Measurements from ENCODE around the gene VRK3.
"Not testable (repeated sequence)": the region's sequence is repeated elsewhere in the genome, so short reads cannot be mapped to it uniquely, and the experiment has no call there.

VRK3 gene

DNA sequence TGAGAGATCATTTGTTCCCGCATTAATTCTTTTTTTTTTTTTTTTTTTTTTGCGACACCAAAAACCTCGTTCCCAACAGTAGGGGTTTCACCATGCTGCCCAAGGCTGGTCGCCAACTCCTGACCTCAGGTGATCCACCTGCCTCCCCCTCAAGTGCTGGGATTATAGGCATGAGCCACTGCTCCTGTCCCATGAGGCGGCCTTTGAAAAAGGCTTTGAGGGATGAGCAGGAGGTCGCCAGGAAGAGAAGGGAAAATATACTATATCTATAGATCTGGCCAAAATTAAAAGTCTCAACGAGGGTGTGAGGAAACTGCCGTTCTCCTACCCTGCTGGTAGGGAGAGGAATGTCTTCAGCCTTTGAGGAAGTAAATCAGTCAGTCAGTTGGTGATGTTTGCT is 26.8 kb upstream of the VRK3 start:
- no peaks in the 10 kb centered on the region for H3K79me2 ChIP-seq (ENCODE audit: insufficient read depth, low read length)
- H3K9me2 ChIP-seq (replicated peaks; ENCODE audit: low read depth, low read length), result no peaks in the 10 kb centered on the region
- H3F3A ChIP-seq (ENCODE audit: low read depth), result no peaks in the 10 kb centered on the region
- H3K27me3 ChIP-seq (ENCODE audit: insufficient read depth, low read length, poor library complexity, severe bottlenecking), result no peaks in the 10 kb centered on the region
- H3K36me3 ChIP-seq (ENCODE audit: insufficient read depth, low read length), result peaks cover 11% of the 10 kb centered on the region; the same call in 1 of the 2 replicates
- no peak overlapping the region for H3K9ac ChIP-seq (ENCODE audit: low read depth, low read length, poor library complexity, severe bottlenecking)
- no peaks in the 10 kb centered on the region for H3K9me3 ChIP-seq (ENCODE audit: insufficient read depth, low read depth, low read length)
- no peaks in the 10 kb centered on the region for H4K20me1 ChIP-seq (ENCODE audit: insufficient read depth, low read length, poor library complexity, severe bottlenecking)
- no peak overlapping the region for H2AFZ ChIP-seq (ENCODE audit: low read length)
- no peak for TF ChIP-seq EZH2phosphoT487 (IDR thresholded peaks at IDR 0.05; ENCODE audit: borderline replicate concordance)
- TF ChIP-seq, protein P1, sequence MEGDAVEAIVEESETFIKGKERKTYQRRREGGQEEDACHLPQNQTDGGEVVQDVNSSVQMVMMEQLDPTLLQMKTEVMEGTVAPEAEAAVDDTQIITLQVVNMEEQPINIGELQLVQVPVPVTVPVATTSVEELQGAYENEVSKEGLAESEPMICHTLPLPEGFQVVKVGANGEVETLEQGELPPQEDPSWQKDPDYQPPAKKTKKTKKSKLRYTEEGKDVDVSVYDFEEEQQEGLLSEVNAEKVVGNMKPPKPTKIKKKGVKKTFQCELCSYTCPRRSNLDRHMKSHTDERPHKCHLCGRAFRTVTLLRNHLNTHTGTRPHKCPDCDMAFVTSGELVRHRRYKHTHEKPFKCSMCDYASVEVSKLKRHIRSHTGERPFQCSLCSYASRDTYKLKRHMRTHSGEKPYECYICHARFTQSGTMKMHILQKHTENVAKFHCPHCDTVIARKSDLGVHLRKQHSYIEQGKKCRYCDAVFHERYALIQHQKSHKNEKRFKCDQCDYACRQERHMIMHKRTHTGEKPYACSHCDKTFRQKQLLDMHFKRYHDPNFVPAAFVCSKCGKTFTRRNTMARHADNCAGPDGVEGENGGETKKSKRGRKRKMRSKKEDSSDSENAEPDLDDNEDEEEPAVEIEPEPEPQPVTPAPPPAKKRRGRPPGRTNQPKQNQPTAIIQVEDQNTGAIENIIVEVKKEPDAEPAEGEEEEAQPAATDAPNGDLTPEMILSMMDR (conservative IDR thresholded peaks at IDR 0.05; ENCODE audit: low read length), result no peak
- no peak overlapping the region for H3K4me3 ChIP-seq (ENCODE audit: low read length, poor library complexity, severe bottlenecking)
- no peak overlapping the region for H3K4me2 ChIP-seq (ENCODE audit: low read depth, low read length, poor library complexity, severe bottlenecking)
- no peaks in the 10 kb centered on the region for H3K4me1 ChIP-seq (ENCODE audit: insufficient read depth, low read length, poor library complexity, severe bottlenecking)

DNA sequence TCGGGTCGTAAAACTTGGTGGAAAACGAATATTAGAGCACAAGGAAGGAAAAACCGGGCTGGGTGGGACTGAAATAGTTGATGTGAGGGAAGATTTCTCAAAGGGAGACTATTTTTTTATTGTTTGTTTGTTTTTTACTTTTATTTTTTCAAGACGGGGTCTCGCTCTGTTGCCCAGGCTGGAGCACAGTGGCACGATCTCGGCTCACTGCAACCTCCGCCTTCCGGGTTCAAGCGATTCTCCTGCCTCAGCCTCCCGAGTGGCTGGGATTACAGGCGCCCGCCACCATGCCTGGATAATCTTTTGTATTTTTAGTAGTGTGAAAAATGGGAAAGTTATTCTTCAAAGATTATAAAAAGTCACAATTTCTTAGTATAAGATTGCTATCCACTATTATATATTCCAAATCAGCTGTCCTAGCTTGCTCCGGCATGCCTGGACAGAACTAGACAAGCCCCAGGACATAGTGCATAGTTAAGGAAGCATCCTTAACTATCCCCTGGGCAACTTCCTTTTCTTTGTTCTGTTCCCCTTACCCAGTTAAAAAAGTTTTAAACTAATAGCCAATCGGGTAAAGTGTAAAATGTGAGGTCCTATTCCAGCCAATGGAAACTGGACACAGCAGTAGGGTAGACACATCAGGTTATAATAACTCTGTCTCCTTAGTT is 26.2 kb upstream of the VRK3 start:
- H3K9me2 ChIP-seq (replicated peaks; ENCODE audit: low read depth, low read length); H3K4me2 ChIP-seq (ENCODE audit: low read depth, low read length, poor library complexity, severe bottlenecking); H2AFZ ChIP-seq (ENCODE audit: low read length); H3K4me3 ChIP-seq (ENCODE audit: low read length, poor library complexity, severe bottlenecking); H3K9ac ChIP-seq (ENCODE audit: low read depth, low read length, poor library complexity, severe bottlenecking); H3K4me1 ChIP-seq (ENCODE audit: insufficient read depth, low read length, poor library complexity, severe bottlenecking); H3F3A ChIP-seq (ENCODE audit: low read depth); H3K9me3 ChIP-seq (ENCODE audit: insufficient read depth, low read depth, low read length); H3K27me3 ChIP-seq (ENCODE audit: insufficient read depth, low read length, poor library complexity, severe bottlenecking); H3K79me2 ChIP-seq (ENCODE audit: insufficient read depth, low read length); H4K20me1 ChIP-seq (ENCODE audit: insufficient read depth, low read length, poor library complexity, severe bottlenecking): not testable (repeated sequence)
- H3K36me3 ChIP-seq (ENCODE audit: insufficient read depth, low read length), result peaks cover 16% of the 10 kb centered on the region; the same call in 1 of the 2 replicates

GRCh38 chr19:50050406-50051227 is 25.4 kb upstream of the VRK3 start:
- TF ChIP-seq EZH2phosphoT487 (IDR thresholded peaks at IDR 0.05; ENCODE audit: borderline replicate concordance), result no peak
- TF ChIP-seq, protein P1 (conservative IDR thresholded peaks at IDR 0.05; ENCODE audit: low read length), result no peak
- Histone ChIP-seq H3K4me1 (ENCODE audit: insufficient read depth, low read length, poor library complexity, severe bottlenecking) (no peaks in the 10 kb centered on the region), H4K20me1 (ENCODE audit: insufficient read depth, low read length, poor library complexity, severe bottlenecking) (no peaks in the 10 kb centered on the region), H3K4me3 (ENCODE audit: low read length, poor library complexity, severe bottlenecking) (peak overlapping the region; percentile 16), H3K9ac (ENCODE audit: low read depth, low read length, poor library complexity, severe bottlenecking) (no peak overlapping the region), H3K79me2 (ENCODE audit: insufficient read depth, low read length) (no peaks in the 10 kb centered on the region), H3K9me2 (replicated peaks; ENCODE audit: low read depth, low read length) (no peaks in the 10 kb centered on the region), H3K9me3 (ENCODE audit: insufficient read depth, low read depth, low read length) (peaks cover 4% of the 10 kb centered on the region; the same call in 1 of the 2 replicates), H3F3A (ENCODE audit: low read depth) (no peaks in the 10 kb centered on the region), H3K27me3 (ENCODE audit: insufficient read depth, low read length, poor library complexity, severe bottlenecking) (no peaks in the 10 kb centered on the region), H2AFZ (ENCODE audit: low read length) (no peak overlapping the region), H3K36me3 (ENCODE audit: insufficient read depth, low read length) (peaks cover 23% of the 10 kb centered on the region; the same call in 1 of the 2 replicates), H3K4me2 (ENCODE audit: low read depth, low read length, poor library complexity, severe bottlenecking) (peak overlapping the region; percentile 17)
